Omental fat pad (tissue), 4 donors: ENCODE measurements around the gene HES3. TPM values are rescaled to one million over a fixed set of nuclear protein-coding genes. Genes with fewer than 3 reads are reported as not detected.

Experiments used
- ATAC-seq: fragments of 150-250 bp; one replicate; pipeline ENCODE4 v1.9.1; 2016; ENCODE audit warnings: mild to moderate bottlenecking, moderate library complexity; ENCODE audit not compliant: low FRiP score
- DNase-seq: peaks from one replicate; pipeline ENCODE4 v3.0.0-alpha.2; 2019; ENCODE audit warnings: low spot score
- CTCF ChIP-seq, 3 donors: fragments of 450-650 bp; IDR thresholded peaks; one replicate each; pipeline ENCODE4 v1.5.1; 2016 to 2017; ENCODE audit warnings: antibody characterized with exemption in 3 of 3, mild to moderate bottlenecking in 3 of 3, moderate library complexity in 2 of 3
- total RNA-seq, 4 donors: library from RNA; depleted of rRNA; stranded (reverse); fragments of >200 nt; gene quantifications; one replicate each; pipeline ENCODE4 v1.1.0, GENCODE V29; 2016

HES3 gene
- total RNA-seq, 4 donors from 2014 or later = not detected

- no peak for TF ChIP-seq CTCF (IDR thresholded peaks at IDR 0.05)
- ATAC-seq (no peak), DNase-seq (no peak)
Measured at GRCh38 chr1:6248161-6248776, 4.3 kb downstream of the HES3 start.

GRCh38 chr1:6248932-6249738, 5.2 kb downstream of the HES3 start:
- TF ChIP-seq CTCF (IDR thresholded peaks at IDR 0.05) = no peak
- ATAC-seq (no peak), DNase-seq (no peak)

GRCh38 chr1:6249739-6250689, 6.0 kb downstream of the HES3 start:
- no peak for TF ChIP-seq CTCF (IDR thresholded peaks at IDR 0.05)
- DNase-seq (no peak), ATAC-seq (no peak)

GRCh38 chr1:6251233-6251632, 7.3 kb downstream of the HES3 start:
- TF ChIP-seq CTCF (IDR thresholded peaks at IDR 0.05) = no peak
- ATAC-seq = no peak

GRCh38 chr1:6251681-6252373, 7.8 kb downstream of the HES3 start:
- no peak for TF ChIP-seq CTCF (IDR thresholded peaks at IDR 0.05)
- no peak for ATAC-seq
- no peak for DNase-seq

More at GRCh38 chr1:6251233-6251632, 7.3 kb downstream of the HES3 start:
- DNase-seq = no peak

- no peak for TF ChIP-seq CTCF (IDR thresholded peaks at IDR 0.05)
- no peak for ATAC-seq
- no peak for DNase-seq
Measured at GRCh38 chr1:6252374-6252710, 8.4 kb downstream of the HES3 start.
